Measurements from ENCODE around the gene ZNF175.

DNA sequence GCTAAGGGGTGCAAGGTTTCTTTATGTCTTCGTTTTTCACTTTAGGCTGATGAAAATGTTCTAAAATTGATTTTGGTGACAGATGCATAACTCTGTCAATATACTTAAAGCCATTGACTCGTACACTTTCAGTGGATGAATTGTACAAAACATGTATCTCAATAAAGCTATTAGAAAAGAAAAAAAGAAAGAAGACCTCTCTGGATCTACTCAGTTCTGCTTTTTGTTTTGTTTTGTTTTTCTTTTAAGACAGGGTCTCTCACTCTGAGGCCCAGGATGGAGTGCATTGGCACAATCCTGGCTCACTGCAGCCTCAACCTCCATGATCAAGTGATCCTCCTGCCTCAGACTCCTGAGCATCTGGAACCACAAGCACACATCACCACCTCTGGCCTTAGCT lies 55.6 kb downstream of the ZNF175 start:
- TF ChIP-seq, protein P1, sequence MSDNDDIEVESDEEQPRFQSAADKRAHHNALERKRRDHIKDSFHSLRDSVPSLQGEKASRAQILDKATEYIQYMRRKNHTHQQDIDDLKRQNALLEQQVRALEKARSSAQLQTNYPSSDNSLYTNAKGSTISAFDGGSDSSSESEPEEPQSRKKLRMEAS (CRISPR knock-in tag; IDR thresholded peaks at IDR 0.05): no peak
- no peak for TF ChIP-seq POLR2AphosphoS5 (IDR thresholded peaks at IDR 0.05; ENCODE audit: control insufficient read depth, insufficient read depth, low read depth, low read length)
- TF ChIP-seq BCL6 (CRISPR knock-in tag; IDR thresholded peaks at IDR 0.05): no peak
- TF ChIP-seq, protein P2, sequence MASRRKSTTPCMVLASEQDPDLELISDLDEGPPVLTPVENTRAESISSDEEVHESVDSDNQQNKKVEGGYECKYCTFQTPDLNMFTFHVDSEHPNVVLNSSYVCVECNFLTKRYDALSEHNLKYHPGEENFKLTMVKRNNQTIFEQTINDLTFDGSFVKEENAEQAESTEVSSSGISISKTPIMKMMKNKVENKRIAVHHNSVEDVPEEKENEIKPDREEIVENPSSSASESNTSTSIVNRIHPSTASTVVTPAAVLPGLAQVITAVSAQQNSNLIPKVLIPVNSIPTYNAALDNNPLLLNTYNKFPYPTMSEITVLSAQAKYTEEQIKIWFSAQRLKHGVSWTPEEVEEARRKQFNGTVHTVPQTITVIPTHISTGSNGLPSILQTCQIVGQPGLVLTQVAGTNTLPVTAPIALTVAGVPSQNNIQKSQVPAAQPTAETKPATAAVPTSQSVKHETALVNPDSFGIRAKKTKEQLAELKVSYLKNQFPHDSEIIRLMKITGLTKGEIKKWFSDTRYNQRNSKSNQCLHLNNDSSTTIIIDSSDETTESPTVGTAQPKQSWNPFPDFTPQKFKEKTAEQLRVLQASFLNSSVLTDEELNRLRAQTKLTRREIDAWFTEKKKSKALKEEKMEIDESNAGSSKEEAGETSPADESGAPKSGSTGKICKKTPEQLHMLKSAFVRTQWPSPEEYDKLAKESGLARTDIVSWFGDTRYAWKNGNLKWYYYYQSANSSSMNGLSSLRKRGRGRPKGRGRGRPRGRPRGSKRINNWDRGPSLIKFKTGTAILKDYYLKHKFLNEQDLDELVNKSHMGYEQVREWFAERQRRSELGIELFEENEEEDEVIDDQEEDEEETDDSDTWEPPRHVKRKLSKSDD (conservative IDR thresholded peaks at IDR 0.05; ENCODE audit: low read length): no peak
- no peak for TF ChIP-seq PCBP1 (IDR thresholded peaks at IDR 0.05; ENCODE audit: low read depth, low read length, poor library complexity, severe bottlenecking)
- TF ChIP-seq PHF8 (IDR thresholded peaks at IDR 0.05; ENCODE audit: borderline replicate concordance, low read length): no peak
- TF ChIP-seq, protein P3, sequence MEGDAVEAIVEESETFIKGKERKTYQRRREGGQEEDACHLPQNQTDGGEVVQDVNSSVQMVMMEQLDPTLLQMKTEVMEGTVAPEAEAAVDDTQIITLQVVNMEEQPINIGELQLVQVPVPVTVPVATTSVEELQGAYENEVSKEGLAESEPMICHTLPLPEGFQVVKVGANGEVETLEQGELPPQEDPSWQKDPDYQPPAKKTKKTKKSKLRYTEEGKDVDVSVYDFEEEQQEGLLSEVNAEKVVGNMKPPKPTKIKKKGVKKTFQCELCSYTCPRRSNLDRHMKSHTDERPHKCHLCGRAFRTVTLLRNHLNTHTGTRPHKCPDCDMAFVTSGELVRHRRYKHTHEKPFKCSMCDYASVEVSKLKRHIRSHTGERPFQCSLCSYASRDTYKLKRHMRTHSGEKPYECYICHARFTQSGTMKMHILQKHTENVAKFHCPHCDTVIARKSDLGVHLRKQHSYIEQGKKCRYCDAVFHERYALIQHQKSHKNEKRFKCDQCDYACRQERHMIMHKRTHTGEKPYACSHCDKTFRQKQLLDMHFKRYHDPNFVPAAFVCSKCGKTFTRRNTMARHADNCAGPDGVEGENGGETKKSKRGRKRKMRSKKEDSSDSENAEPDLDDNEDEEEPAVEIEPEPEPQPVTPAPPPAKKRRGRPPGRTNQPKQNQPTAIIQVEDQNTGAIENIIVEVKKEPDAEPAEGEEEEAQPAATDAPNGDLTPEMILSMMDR (IDR thresholded peaks at IDR 0.05 in 2 of 3, conservative IDR thresholded peaks at IDR 0.05 in 1 of 3; ENCODE audit: insufficient read depth in 2 of 3, low read depth in 1 of 3, low read length in 3 of 3): no peak
- TF ChIP-seq, protein P4, sequence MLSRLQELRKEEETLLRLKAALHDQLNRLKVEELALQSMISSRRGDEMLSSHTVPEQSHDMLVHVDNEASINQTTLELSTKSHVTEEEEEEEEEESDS (CRISPR knock-in tag; IDR thresholded peaks at IDR 0.05): no peak
- TF ChIP-seq ZNF23 (CRISPR knock-in tag; IDR thresholded peaks at IDR 0.05): no peak
- TF ChIP-seq ZNF274 (IDR thresholded peaks at IDR 0.05; ENCODE audit: borderline replicate concordance, low read depth, low read length): no peak
- TF ChIP-seq HNRNPUL1 (IDR thresholded peaks at IDR 0.05; ENCODE audit: low read length): no peak
- no peak for TF ChIP-seq EHMT2 (IDR thresholded peaks at IDR 0.05)
- TF ChIP-seq ZZZ3 (IDR thresholded peaks at IDR 0.05): no peak
- no peak for TF ChIP-seq PTBP1 (IDR thresholded peaks at IDR 0.05; ENCODE audit: low read depth, low read length)

Measured in K562 (cell line).